ENCODE data around the gene STAG1. TPM values are rescaled to one million over a fixed set of nuclear protein-coding genes. Genes with fewer than 3 reads are reported as not detected.
"Not testable (repeated sequence)": the region's sequence is repeated elsewhere in the genome, so short reads cannot be mapped to it uniquely, and the experiment has no call there.

STAG1 gene
- total and polyA plus RNA-seq, 2 experiments from 2014 or later, result 12.4 to 41.1 TPM

GRCh38 chr3:136612512-136612911, 139.7 kb downstream of the STAG1 start:
- Histone ChIP-seq H3K27me3 (no peaks in the 10 kb centered on the region), H4K20me1 (ENCODE audit: insufficient read depth, poor library complexity, severe bottlenecking) (peaks cover 2% of the 10 kb centered on the region), H3K4me2 (no peak overlapping the region), H3K79me2 (peaks cover 17% of the 10 kb centered on the region), H3K36me3 (replicated peaks; ENCODE audit: insufficient read depth, low read depth) (no peaks in the 10 kb centered on the region), H2AFZ (no peak overlapping the region), H3K9me3 (ENCODE audit: low read depth) (no peaks in the 10 kb centered on the region), H3K4me1 (ENCODE audit: insufficient read depth) (no peaks in the 10 kb centered on the region), H3K9me2 (replicated peaks; ENCODE audit: insufficient read depth) (no peaks in the 10 kb centered on the region), H3K4me3 (no peak overlapping the region), H3K27ac (no peak overlapping the region)
- DNase-seq (ENCODE audit: low spot score), result no peak
- TF ChIP-seq EZH2phosphoT487 (IDR thresholded peaks at IDR 0.05; ENCODE audit: low read depth, severe bottlenecking, unreplicated experiment) (no peak), EZH2 (IDR thresholded peaks at IDR 0.05; ENCODE audit: borderline replicate concordance) (no peak), CTCF (IDR thresholded peaks at IDR 0.05; ENCODE audit: poor library complexity) (no peak)
- 92% methylated on average over 2 of the region's 2 CpGs for WGBS (ENCODE audit: low lambda C conversion rate, missing lambda C conversion rate)

DNA sequence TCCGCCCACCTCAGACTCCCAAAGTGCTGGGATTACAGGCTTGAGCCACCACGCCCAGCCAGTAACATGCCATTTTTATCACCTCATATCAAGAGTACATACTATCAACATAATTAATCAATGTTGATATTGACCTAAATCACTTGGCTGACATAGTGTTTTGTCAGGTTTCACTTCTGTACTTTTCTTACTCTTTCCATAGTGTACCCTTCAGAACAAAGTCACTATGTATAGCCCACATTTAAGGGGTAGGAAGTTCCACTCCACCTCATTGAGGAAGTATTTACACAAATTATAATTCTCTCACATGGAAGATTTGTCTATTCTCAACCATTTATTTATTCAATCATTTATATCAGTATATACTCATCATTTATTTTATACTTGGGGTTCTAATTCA, 145.2 kb downstream of the STAG1 start:
- 100% methylated on average over 2 of the region's 2 CpGs for WGBS (ENCODE audit: low lambda C conversion rate, missing lambda C conversion rate)
- no peaks in the 10 kb centered on the region for H3K9me2 ChIP-seq (replicated peaks; ENCODE audit: insufficient read depth)

GRCh38 chr3:136606216-136606615, 146.0 kb downstream of the STAG1 start:
- not testable (repeated sequence) for H3K27ac ChIP-seq; H3K9me3 ChIP-seq (ENCODE audit: low read depth); H2AFZ ChIP-seq; H3K4me3 ChIP-seq; H4K20me1 ChIP-seq (ENCODE audit: insufficient read depth, poor library complexity, severe bottlenecking); H3K27me3 ChIP-seq; H3K4me2 ChIP-seq; H3K9me2 ChIP-seq (replicated peaks; ENCODE audit: insufficient read depth); H3K36me3 ChIP-seq (replicated peaks; ENCODE audit: insufficient read depth, low read depth); H3K4me1 ChIP-seq (ENCODE audit: insufficient read depth); DNase-seq (ENCODE audit: low spot score)
- H3K79me2 ChIP-seq, result peaks cover 14% of the 10 kb centered on the region
- 100% methylated on average over 7 of the region's 7 CpGs for WGBS (ENCODE audit: low lambda C conversion rate, missing lambda C conversion rate)

More for the DNA sequence above, 145.2 kb downstream of the STAG1 start:
- Histone ChIP-seq H3K4me2 (no peak overlapping the region), H3K36me3 (replicated peaks; ENCODE audit: insufficient read depth, low read depth) (no peaks in the 10 kb centered on the region), H3K4me1 (ENCODE audit: insufficient read depth) (no peaks in the 10 kb centered on the region), H4K20me1 (ENCODE audit: insufficient read depth, poor library complexity, severe bottlenecking) (peaks cover 2% of the 10 kb centered on the region), H3K4me3 (no peak overlapping the region), H3K27ac (no peak overlapping the region), H3K27me3 (no peaks in the 10 kb centered on the region), H2AFZ (no peak overlapping the region), H3K79me2 (peaks cover 14% of the 10 kb centered on the region), H3K9me3 (ENCODE audit: low read depth) (no peaks in the 10 kb centered on the region)
- TF ChIP-seq EZH2 (IDR thresholded peaks at IDR 0.05; ENCODE audit: borderline replicate concordance) (no peak), EZH2phosphoT487 (IDR thresholded peaks at IDR 0.05; ENCODE audit: low read depth, severe bottlenecking, unreplicated experiment) (no peak), CTCF (IDR thresholded peaks at IDR 0.05; ENCODE audit: poor library complexity) (no peak)
- DNase-seq (ENCODE audit: low spot score), result no peak

- 72% methylated on average over 1 of the region's 1 CpG for WGBS (ENCODE audit: low lambda C conversion rate, missing lambda C conversion rate)
Observed at GRCh38 chr3:136604961-136605360, 147.2 kb downstream of the STAG1 start.

More at GRCh38 chr3:136604961-136605360, 147.2 kb downstream of the STAG1 start:
- Histone ChIP-seq H3K27ac (no peak overlapping the region), H3K9me2 (replicated peaks; ENCODE audit: insufficient read depth) (no peaks in the 10 kb centered on the region), H3K79me2 (peaks cover 14% of the 10 kb centered on the region), H3K4me2 (no peak overlapping the region), H4K20me1 (ENCODE audit: insufficient read depth, poor library complexity, severe bottlenecking) (peaks cover 2% of the 10 kb centered on the region), H3K4me1 (ENCODE audit: insufficient read depth) (no peaks in the 10 kb centered on the region), H3K9me3 (ENCODE audit: low read depth) (no peaks in the 10 kb centered on the region), H3K27me3 (no peaks in the 10 kb centered on the region), H2AFZ (no peak overlapping the region), H3K4me3 (no peak overlapping the region), H3K36me3 (replicated peaks; ENCODE audit: insufficient read depth, low read depth) (no peaks in the 10 kb centered on the region)
- TF ChIP-seq EZH2phosphoT487 (IDR thresholded peaks at IDR 0.05; ENCODE audit: low read depth, severe bottlenecking, unreplicated experiment) (no peak), CTCF (IDR thresholded peaks at IDR 0.05; ENCODE audit: poor library complexity) (no peak), EZH2 (IDR thresholded peaks at IDR 0.05; ENCODE audit: borderline replicate concordance) (no peak)
- no peak for DNase-seq (ENCODE audit: low spot score)

Measured in hepatocyte (in vitro differentiated cells).